ENCODE data around the gene BSG. TPM values are rescaled to one million over a fixed set of nuclear protein-coding genes. Genes with fewer than 3 reads are reported as not detected.

BSG gene
- total and polyA plus RNA-seq, 9 donors: 111 to 484 (median 315) TPM

DNA sequence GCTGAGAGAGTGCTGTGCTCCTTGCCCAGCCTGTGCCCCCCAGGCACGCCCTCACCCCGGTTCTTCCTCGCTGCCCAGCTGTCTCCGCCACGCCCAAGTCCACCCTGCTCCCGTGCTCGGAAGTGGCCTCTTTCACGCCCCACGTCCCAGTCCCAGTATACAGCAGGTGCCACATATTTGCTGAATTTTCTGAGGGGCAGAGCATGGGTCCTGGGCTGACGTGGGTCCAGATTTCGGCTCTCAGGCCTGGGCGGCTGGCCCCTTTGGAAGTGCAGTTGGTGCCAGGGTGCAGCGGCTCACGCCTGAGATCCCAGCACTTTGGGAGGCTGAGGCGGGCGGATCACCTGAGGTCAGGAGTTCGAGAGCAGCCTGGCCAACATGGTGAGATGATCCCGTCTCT, 20.7 kb downstream of the BSG start:
- H3K4me3 ChIP-seq: no peak overlapping the region
- peaks cover 8% of the 10 kb centered on the region for H3K27me3 ChIP-seq
- H3K9me3 ChIP-seq: no peaks in the 10 kb centered on the region
- TF ChIP-seq, protein P1, sequence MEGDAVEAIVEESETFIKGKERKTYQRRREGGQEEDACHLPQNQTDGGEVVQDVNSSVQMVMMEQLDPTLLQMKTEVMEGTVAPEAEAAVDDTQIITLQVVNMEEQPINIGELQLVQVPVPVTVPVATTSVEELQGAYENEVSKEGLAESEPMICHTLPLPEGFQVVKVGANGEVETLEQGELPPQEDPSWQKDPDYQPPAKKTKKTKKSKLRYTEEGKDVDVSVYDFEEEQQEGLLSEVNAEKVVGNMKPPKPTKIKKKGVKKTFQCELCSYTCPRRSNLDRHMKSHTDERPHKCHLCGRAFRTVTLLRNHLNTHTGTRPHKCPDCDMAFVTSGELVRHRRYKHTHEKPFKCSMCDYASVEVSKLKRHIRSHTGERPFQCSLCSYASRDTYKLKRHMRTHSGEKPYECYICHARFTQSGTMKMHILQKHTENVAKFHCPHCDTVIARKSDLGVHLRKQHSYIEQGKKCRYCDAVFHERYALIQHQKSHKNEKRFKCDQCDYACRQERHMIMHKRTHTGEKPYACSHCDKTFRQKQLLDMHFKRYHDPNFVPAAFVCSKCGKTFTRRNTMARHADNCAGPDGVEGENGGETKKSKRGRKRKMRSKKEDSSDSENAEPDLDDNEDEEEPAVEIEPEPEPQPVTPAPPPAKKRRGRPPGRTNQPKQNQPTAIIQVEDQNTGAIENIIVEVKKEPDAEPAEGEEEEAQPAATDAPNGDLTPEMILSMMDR (IDR thresholded peaks at IDR 0.05): no peak
- TF ChIP-seq EP300 (IDR thresholded peaks at IDR 0.05) (no peak), POLR2A (IDR thresholded peaks at IDR 0.05) (no peak)
- intact Hi-C loops (cut with DNase I): no loop called here
- WGBS, 3 donors: 82 to 84% (median 83%) methylated on average over 18 of the region's 18 CpGs
- no peaks in the 10 kb centered on the region for H3K36me3 ChIP-seq
- H3K4me1 ChIP-seq (ENCODE audit: insufficient read depth): peaks cover 2% of the 10 kb centered on the region
- H3K27ac ChIP-seq: no peak overlapping the region
- no peak for DNase-seq

DNA sequence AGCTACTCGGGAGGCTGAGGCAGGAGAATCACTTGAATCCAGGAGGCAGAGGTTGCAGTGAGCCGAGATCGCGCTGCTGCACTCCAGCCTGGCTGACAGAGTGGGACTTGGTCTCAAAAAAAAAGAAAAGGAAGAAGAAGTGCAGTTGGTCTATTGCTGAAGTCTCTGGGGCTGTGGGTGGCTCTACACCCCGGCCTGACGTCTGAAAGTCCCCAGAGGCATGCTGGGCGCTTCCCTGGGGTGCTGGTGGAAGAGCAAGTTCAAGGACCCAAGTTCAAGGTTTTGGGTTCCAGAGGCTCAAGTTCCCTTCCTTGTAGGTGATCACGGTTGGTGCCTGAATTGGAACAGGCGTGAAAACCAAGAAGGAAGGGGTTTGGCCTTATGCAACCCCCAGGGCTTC, 21.1 kb downstream of the BSG start:
- WGBS, 3 donors: 46 to 57% (median 48%) methylated on average over 9 of the region's 9 CpGs
- intact Hi-C loops (cut with DNase I): no loop called here

DNA sequence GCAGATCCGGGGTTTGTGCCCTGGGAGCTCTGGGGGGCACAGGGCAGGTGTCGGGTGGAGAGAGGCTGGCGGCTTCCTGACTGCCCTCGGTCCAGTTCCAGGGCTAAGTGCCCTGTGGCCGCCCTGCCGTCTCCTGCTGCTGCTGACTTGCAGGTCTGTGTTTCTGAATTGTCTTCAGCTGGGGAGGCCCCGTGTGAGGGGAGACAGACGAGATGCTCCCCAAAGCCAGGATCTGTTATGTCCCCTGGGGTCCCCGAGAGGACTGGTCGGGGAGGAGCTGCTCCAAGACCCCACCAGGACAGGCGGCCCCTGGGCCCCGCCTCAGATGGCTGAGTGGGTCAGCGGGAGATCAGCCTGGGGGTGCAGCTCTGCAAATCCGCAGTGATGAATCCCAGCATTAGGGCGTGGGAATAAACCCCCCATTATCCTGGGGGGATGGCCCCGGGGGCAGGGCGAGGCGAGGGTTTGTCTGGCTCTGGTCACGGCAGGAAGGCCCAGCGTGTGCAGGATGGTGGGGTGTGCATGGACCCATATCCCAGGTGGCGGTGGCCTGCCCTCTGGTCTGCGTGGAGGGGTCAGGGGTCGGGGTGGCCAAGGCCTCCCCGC, 22.0 kb downstream of the BSG start:
- DNase-seq: no peak
- Histone ChIP-seq H3K9me3 (no peaks in the 10 kb centered on the region), H3K36me3 (no peaks in the 10 kb centered on the region), H3K27me3 (peaks cover 5% of the 10 kb centered on the region), H3K4me1 (ENCODE audit: insufficient read depth) (peaks cover 2% of the 10 kb centered on the region), H3K4me3 (no peak overlapping the region), H3K27ac (no peak overlapping the region)
- intact Hi-C loops (cut with DNase I): no loop called here
- TF ChIP-seq, protein P1 (IDR thresholded peaks at IDR 0.05): no peak
- no peak for TF ChIP-seq EP300 (IDR thresholded peaks at IDR 0.05)
- TF ChIP-seq POLR2A (IDR thresholded peaks at IDR 0.05): no peak
- WGBS, 3 donors: 65 to 69% (median 68%) methylated on average over 24 of the region's 24 CpGs

More for the DNA sequence above, 21.1 kb downstream of the BSG start:
- DNase-seq: no peak
- peaks cover 5% of the 10 kb centered on the region for H3K27me3 ChIP-seq
- H3K9me3 ChIP-seq: no peaks in the 10 kb centered on the region
- no peaks in the 10 kb centered on the region for H3K36me3 ChIP-seq
- no peak overlapping the region for H3K27ac ChIP-seq
- H3K4me1 ChIP-seq (ENCODE audit: insufficient read depth): peaks cover 2% of the 10 kb centered on the region
- H3K4me3 ChIP-seq: no peak overlapping the region
- TF ChIP-seq POLR2A (IDR thresholded peaks at IDR 0.05) (no peak), EP300 (IDR thresholded peaks at IDR 0.05) (no peak)
- TF ChIP-seq, protein P1 (IDR thresholded peaks at IDR 0.05): no peak

DNA sequence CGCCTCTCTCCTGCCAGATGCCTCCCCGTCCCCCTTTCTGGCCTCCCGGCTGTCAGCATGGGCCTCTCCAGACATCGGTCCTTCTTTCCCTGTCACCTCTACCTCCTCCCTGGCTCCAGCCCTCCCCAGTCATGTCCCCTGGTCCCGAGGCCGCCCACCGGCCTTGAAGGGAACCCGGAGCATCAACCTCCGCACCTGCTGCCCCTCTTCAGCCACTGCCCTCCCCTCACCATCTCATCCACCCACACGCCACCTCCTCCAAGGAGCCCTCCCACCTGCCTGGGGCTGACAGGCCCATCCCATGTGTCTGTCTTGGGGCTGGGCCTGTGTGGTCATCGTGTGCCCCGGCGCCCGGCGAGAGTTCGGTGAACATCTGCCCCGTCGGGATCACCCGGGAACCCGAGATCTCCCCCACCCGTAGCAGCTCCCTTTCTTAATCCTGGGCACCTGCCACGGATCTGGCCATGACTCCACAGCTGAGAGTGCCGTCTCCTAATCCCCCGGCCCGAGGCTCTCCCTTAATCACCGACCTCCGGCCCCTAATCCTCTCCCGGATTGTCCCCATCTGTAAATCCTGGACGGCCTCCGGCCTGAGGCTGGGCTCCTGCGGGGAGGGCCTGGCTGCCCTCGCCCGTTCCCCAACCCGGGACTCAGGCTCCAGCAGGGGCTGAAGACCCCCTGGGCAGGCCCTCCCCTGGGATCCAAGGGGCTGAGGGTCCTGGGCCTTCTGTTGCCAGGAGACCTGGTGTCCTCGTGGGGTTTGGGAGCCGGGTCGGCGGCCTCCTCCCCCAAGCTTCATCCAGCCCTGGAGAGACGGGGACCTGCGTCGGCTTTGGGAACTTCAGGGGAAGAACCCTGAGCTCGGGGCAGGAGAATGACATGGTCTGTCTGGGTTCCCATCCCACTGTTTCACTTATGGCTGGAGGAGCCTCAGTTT, 23.2 kb downstream of the BSG start:
- H3K4me3 ChIP-seq: no peak overlapping the region
- no peaks in the 10 kb centered on the region for H3K36me3 ChIP-seq
- no peak overlapping the region for H3K27ac ChIP-seq
- 64 to 72% (median 68%) methylated on average over 41 to 42 of the region's 42 CpGs for WGBS, 3 donors
- no peak for DNase-seq
- TF ChIP-seq EP300 (IDR thresholded peaks at IDR 0.05) (no peak), POLR2A (IDR thresholded peaks at IDR 0.05) (no peak)
- TF ChIP-seq, protein P1 (IDR thresholded peaks at IDR 0.05): no peak
- intact Hi-C loops (cut with DNase I): no loop called here
- peaks cover 2% of the 10 kb centered on the region for H3K4me1 ChIP-seq (ENCODE audit: insufficient read depth)
- no peaks in the 10 kb centered on the region for H3K9me3 ChIP-seq
- H3K27me3 ChIP-seq: peaks cover 5% of the 10 kb centered on the region

Data from ovary (tissue), 9 donors.